OCI-LY1 (cell line): ENCODE data around the gene FOXO3.

Experiments
- EZH2 ChIP-seq: fragments of 200-600 bp; sonication (generic), shearing (Covaris generic); IDR thresholded peaks from 2 replicates; pipeline ENCODE4 v1.8.0; 2017; ENCODE audit warnings: borderline replicate concordance, mixed run types, mild to moderate bottlenecking, antibody characterized with exemption, low read length, moderate library complexity, mixed read lengths
- TF ChIP-seq, protein P1 (sequence below): fragments of 200-600 bp; sonication (generic), shearing (Covaris generic); IDR thresholded peaks from 2 replicates; pipeline ENCODE4 v1.5.1; 2017; ENCODE audit warnings: mild to moderate bottlenecking, antibody characterized with exemption, low read length, moderate library complexity, mixed read lengths

DNA sequence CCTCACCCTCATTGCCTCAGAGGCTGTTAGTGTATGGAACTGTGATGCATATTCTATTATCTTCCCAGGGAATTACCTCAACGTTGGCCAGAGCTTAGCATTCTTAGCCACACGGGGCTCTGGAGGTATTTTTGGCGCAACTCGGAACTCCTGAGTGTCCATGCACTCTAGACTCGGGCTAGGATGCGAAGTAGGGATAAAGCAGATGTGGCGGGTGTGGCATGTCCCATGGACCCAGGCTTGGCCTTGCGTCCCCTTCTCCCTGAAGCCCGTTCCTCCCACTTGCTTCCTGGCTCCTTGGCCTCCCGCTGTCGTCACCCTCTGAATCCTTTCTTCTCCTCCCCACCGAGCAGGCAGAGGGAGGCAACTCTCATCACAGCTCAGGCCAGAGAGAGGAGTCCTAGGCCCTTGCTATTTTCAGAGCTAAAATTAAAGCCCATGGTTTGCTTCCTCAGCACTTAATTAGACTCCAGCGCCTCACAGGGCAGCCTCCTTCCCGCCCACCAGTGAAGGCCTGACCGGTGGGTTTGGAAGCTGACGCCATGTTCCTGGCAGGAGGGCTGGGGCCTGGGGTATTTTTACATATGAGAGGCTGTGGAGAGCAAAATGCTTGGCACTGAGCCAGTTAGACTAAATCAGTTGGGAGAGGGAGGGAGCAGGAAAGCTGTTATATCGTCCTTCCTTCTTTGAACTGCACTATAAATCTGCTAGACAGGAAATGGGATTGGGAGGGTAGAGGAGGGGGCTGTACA is 138.7 kb downstream of the FOXO3 start:
- TF ChIP-seq, protein P1, sequence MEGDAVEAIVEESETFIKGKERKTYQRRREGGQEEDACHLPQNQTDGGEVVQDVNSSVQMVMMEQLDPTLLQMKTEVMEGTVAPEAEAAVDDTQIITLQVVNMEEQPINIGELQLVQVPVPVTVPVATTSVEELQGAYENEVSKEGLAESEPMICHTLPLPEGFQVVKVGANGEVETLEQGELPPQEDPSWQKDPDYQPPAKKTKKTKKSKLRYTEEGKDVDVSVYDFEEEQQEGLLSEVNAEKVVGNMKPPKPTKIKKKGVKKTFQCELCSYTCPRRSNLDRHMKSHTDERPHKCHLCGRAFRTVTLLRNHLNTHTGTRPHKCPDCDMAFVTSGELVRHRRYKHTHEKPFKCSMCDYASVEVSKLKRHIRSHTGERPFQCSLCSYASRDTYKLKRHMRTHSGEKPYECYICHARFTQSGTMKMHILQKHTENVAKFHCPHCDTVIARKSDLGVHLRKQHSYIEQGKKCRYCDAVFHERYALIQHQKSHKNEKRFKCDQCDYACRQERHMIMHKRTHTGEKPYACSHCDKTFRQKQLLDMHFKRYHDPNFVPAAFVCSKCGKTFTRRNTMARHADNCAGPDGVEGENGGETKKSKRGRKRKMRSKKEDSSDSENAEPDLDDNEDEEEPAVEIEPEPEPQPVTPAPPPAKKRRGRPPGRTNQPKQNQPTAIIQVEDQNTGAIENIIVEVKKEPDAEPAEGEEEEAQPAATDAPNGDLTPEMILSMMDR = no peak
- no peak for TF ChIP-seq EZH2
